Middle frontal gyrus (tissue), 1 donor: Measurements from ENCODE around the gene SLC38A8.

ENCODE experiments used
- DNase-seq: peaks from one replicate; pipeline ENCODE4 v3.0.0-alpha.2; 2015; ENCODE audit warnings: low spot score; ENCODE audit errors: extremely low spot score

The SLC38A8 gene

GRCh38 chr16:84042308-84042878, at the start of gene SLC38A8:
TSS of gene SLC38A8 (minus strand) at chr16:84042795. CDS start at chr16:84042157, 638 bp downstream.
- DNase-seq: no peak

- DNase-seq: no peak
Observed at GRCh38 chr16:84091460-84091859, 48.9 kb upstream of the SLC38A8 start.

- no peak for DNase-seq
Observed at GRCh38 chr16:84090211-84090610, 47.6 kb upstream of the SLC38A8 start.

GRCh38 chr16:84088695-84089395, 46.2 kb upstream of the SLC38A8 start:
- DNase-seq: no peak

- DNase-seq: no peak
Observed at GRCh38 chr16:84087466-84088151, 45.0 kb upstream of the SLC38A8 start.

- no peak for DNase-seq
Observed at GRCh38 chr16:84087001-84087400, 44.4 kb upstream of the SLC38A8 start.

- no peak for DNase-seq
Observed at GRCh38 chr16:84086341-84086740, 43.7 kb upstream of the SLC38A8 start.

GRCh38 chr16:84085773-84086172, 43.2 kb upstream of the SLC38A8 start:
- DNase-seq: no peak

GRCh38 chr16:84085271-84085667, 42.7 kb upstream of the SLC38A8 start:
- no peak for DNase-seq

- no peak for DNase-seq
Observed at GRCh38 chr16:84084570-84085270, 42.1 kb upstream of the SLC38A8 start.

- no peak for DNase-seq
Observed at GRCh38 chr16:84082835-84083569, 40.4 kb upstream of the SLC38A8 start.

- no peak for DNase-seq
Observed at GRCh38 chr16:84082110-84082509, 39.5 kb upstream of the SLC38A8 start.

- DNase-seq: no peak
Observed at GRCh38 chr16:84081446-84081989, 38.9 kb upstream of the SLC38A8 start.

GRCh38 chr16:84080813-84081212, 38.2 kb upstream of the SLC38A8 start:
- no peak for DNase-seq

GRCh38 chr16:84080378-84080777, 37.8 kb upstream of the SLC38A8 start:
- DNase-seq: no peak

GRCh38 chr16:84079664-84080063, 37.1 kb upstream of the SLC38A8 start:
- DNase-seq: no peak

GRCh38 chr16:84075376-84075775, 32.8 kb upstream of the SLC38A8 start:
- no peak for DNase-seq

GRCh38 chr16:84074721-84075120, 32.1 kb upstream of the SLC38A8 start:
- DNase-seq: no peak

- no peak for DNase-seq
Observed at GRCh38 chr16:84072014-84072413, 29.4 kb upstream of the SLC38A8 start.

- no peak for DNase-seq
Observed at GRCh38 chr16:84071121-84071520, 28.5 kb upstream of the SLC38A8 start.

GRCh38 chr16:84069540-84069939, 26.9 kb upstream of the SLC38A8 start:
- no peak for DNase-seq
